Suppressor macrophage treated with lipopolysaccharide for 4 hours (primary cell): ENCODE results near the gene ZBTB20.
A peak's percentile ranks its signal among the peaks of the same experiment; 100 is the strongest.

Experiments
- DNase-seq: peaks from one replicate; pipeline ENCODE4 v3.0.0-alpha.2; 2020

The ZBTB20 gene

GRCh38 chr3:114383875-114384557 lies 763.1 kb downstream of the ZBTB20 start:
- DNase-seq, result peak; percentile 78

- no peak for DNase-seq
These were observed 766.8 kb downstream of the ZBTB20 start for GRCh38 chr3:114380233-114380651.

- DNase-seq, result no peak
These were observed 767.8 kb downstream of the ZBTB20 start for GRCh38 chr3:114379266-114379665.

GRCh38 chr3:114378760-114379159 lies 768.3 kb downstream of the ZBTB20 start:
- DNase-seq, result peak; percentile 5

DNA sequence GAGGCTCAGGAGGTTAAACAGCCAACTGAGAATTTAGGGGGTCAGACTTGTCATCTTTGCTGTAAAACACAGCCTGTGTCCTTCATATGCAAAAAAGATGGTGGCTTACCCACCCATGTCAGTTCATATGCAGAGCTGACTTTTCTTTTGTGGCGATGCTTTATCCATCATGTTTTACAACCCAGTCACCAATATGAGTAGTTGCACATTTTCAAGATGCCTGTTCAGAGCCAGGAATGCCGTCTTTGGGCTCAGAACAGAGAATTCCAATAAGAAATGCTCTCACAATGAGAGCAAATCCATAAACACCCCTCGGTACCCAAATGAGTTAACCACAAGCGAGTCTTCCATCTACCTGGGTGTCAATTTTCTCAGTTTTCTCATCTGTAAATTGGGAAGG lies 769.7 kb downstream of the ZBTB20 start:
- no peak for DNase-seq

- no peak for DNase-seq
These were observed 770.4 kb downstream of the ZBTB20 start for GRCh38 chr3:114376516-114377185.

DNA sequence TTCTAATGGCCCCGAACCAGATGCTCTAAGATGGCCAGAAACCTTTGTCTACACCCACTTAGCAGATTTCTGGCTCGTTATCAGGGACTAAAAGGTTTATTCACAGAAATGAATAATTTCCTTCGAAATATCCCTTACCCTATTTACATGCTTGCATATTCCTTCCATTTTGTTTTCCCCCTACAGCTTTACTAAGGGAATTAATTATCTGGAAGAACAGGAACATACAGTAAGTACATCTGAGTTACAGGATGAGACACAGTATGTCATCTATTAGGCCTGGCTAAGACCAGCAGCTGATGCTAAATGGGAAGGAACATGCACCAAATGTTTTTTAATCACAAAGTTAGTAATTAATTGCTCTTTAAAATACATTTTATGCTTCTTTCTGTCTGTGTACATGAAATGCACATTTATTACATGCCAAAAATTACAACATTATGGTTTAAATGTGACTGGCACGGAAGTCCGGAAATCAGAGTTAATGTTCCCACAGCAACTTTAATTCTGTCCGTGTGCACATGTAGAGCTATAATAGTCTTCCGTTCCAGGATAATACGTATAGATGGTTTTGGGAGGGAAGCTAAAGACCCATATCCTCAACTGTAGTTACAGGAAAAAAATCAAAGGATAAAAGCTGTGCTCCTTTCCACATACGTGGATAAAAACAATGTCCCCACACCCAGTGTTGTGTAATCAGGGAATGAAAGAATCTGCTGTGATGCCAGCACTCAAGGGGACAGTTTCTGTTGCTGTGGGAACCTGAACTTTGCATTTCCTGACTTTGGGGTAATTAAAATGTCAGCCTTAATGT lies 771.3 kb downstream of the ZBTB20 start:
- no peak for DNase-seq

DNA sequence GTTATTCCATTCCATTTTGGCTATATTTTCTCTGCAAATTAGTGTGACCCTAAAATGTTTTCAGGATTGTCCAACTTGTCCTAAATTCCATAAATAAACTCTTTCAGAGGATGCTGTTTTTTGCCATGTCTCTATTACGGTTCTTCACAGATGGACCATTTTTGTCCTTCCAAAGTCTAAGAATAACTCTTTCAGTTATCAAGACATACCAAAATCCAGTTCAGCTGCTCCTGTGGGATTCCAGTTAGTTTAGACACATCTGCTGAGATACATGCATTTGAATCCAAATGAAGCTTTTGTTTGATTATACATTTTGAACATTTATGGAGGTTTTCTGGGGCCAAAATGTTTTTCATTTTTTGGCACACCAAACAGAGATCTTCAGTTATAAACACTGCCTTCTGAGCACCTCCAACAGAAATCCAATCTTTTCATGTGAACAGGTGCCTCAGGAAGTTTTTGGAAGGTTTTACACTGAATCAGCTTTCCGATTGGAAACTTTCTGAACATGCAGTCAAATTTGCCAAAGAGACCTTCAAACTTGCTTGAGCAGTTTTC lies 772.6 kb downstream of the ZBTB20 start:
- no peak for DNase-seq

DNA sequence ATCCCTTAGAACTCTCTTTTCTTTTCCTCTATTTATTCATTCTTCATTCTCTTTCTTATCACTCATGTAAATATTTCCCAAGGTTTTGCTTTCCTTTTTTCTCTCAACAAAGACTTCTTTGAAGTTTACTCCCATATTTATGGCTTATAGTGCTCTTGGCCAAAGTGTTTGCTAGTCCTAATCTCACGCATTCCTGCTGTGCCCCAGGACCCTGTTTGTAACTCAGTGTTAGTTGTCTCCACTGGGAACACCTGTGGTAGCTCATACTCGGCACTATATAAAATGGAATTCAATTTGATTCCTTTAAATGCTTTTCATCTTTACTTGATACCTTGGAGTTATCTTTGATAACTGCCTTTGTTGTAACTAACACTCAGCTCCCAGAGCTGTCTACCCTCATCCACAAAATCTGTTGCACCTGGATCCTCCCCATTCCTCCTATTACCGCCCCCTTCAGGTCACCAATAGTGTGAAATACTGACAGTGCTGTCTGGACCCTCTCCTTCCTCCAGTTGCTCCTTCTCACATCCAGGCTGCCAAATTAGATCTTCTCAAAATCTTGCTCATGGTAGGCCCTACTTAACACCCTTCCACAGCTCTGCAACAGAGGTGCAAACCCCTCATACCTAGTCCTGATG lies 776.4 kb downstream of the ZBTB20 start:
- DNase-seq, result no peak

GRCh38 chr3:114365909-114366308 lies 781.2 kb downstream of the ZBTB20 start:
- DNase-seq, result no peak

DNA sequence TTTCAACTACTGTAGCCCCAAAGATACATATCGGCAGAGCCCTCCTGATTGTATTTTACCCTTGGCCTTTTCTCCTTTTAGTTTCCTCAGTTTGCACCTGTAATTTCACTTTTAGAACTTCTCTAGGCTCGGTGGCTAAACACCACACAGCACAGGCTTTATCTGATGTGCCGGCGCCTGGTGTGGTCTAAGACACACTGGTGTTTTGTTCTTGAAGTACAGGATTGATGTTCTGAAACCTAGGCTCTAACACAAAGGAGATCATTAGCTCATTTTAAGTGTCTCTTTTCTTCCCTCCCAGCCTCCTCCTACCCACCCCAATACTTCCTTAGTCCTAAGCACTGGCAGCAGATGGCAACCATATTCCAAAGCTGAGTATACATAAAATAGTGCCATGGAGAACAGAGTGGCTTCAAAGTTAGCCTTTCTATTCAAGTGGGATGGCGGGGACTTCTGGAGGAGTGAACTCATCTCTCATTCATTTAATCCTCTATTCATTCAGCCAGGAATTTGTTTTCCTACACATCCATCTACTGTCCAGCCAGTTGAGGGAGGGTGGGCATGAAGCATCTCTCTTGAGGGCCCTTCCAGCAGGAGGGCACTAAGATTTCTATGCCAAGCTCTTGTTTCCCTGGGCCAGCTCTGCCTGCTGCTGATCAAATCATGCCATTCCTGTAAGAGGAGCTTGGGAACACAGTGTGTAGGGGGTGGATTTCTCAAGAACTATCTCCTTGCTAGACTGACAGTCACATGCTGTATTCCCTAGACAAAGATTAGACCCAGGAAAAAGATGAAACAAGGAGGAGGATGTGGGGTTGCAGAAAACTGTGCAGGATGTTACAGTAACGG lies 782.1 kb downstream of the ZBTB20 start:
- no peak for DNase-seq

DNA sequence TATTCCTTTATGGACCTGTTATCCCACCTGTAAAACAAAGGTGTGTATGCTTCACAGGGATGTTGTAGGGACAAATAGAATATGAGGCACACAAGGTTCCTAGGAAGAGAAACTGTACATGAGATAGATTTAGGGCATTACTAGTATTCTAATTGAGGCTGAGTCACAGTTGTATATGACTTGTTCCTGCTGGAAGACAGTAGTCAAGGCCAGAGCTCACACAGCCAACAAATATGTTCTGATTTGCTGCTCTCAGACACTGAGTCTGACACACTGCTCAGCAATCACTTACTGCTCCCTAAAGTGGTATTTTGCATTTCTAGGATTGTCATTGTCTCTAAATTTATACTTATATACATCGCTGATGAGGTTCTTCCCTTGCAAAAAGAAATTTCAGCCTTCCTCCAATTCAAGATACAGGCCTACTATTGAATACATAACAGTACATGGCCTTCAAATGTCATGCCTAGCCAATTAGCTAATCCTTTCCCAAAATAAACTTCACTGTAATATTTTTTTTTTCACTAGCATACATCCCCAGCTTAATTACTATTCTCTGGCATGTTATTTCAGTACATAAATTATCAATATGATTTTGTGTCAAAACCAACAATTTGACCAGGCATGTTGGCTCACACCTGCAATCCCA lies 783.4 kb downstream of the ZBTB20 start:
- DNase-seq, result no peak

- DNase-seq, result peak; percentile 9
These were observed 784.3 kb downstream of the ZBTB20 start for GRCh38 chr3:114362815-114363214.

DNA sequence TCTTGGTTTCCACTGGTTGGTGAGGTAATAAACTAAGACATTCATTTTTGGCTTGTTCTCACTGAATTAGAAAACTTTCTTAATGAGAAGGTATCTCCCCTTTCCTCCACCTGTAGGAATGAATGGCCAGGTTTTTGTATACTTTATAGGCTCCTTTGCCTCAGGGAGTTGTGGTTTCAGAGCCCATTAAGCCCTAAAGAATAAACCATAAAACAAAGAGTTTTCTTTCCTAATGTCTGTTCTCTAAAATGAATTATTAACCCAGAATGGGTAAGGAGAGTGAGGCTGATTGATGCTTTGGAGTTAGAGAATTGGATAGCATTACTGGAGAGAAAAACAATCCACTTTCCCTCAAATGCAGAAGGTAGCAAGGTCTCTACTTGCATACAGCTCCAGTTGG lies 785.7 kb downstream of the ZBTB20 start:
- DNase-seq, result no peak

GRCh38 chr3:114356525-114356924 lies 790.6 kb downstream of the ZBTB20 start:
- DNase-seq, result no peak

DNA sequence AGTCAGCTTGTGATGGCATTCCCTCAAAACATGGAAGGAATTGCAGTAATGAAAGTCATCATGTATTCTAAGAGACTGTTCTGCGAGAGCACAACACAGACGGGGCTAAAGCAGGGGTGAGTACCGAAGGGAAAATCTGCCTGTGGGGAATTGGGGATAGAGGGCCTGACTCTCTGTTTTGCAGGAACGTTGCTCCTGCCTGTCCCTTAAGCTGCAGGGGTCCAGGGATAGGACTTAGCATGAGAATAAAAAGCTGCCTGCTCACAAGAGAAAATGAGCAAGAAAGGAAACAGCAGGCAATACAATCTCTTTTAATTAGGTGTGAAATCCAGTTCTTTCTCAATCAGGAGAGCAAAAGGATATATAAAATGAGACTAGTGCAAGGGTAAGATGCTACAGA lies 791.0 kb downstream of the ZBTB20 start:
- DNase-seq, result no peak

GRCh38 chr3:114355653-114356052 lies 791.4 kb downstream of the ZBTB20 start:
- DNase-seq, result no peak

GRCh38 chr3:114351822-114352145 lies 795.3 kb downstream of the ZBTB20 start:
- DNase-seq, result no peak

DNA sequence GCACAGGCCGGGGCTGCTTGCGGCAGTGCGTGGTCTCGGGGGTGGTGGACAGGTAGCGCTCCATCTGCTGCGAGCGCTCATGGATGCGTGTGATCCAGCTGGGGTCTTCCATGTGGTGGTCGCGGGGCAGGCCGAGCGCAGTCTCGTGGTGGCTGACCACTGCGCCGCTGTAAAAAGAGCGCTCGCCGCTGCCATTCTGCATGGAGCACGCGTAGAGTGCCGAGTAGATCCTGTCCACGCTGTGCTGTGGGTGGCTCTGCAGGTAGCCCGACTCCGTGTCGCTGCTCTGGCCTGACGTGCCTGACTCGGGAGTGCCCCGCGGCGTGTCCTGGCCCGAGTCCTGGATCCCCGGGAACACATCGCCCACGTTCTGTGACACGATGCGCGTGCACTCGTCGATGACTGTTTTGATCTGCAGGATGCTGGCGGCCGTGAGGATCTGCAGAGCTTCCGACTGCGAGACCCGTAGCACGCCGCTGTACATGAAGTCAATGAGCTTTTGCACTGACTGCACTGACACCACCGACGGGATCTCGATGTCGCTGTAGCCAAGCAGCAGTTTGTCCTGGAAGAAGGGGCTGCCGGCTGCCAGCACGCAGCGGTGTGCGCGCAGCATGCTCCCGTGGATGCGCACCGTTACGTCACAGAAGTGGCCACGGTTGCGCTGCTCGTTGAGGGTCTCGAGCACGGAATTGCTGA lies 795.8 kb downstream of the ZBTB20 start:
- DNase-seq, result no peak

GRCh38 chr3:114350690-114351089 lies 796.4 kb downstream of the ZBTB20 start:
- no peak for DNase-seq

GRCh38 chr3:114350271-114350670 lies 796.8 kb downstream of the ZBTB20 start:
- DNase-seq, result no peak
